NK-92 (cell line): Measurements from ENCODE around the gene FBXL13.
"Not testable (repeated sequence)": the region's sequence is repeated elsewhere in the genome, so short reads cannot be mapped to it uniquely, and the experiment has no call there.

ENCODE experiments used
- DNase-seq: peaks from one replicate; lab custom pipeline; 2025; ENCODE audit not compliant: unreplicated experiment; lab: John Stamatoyannopoulos, UW

The FBXL13 gene

GRCh38 chr7:102829075-102829474 is 245.5 kb downstream of the FBXL13 start:
- no peak for DNase-seq

DNA sequence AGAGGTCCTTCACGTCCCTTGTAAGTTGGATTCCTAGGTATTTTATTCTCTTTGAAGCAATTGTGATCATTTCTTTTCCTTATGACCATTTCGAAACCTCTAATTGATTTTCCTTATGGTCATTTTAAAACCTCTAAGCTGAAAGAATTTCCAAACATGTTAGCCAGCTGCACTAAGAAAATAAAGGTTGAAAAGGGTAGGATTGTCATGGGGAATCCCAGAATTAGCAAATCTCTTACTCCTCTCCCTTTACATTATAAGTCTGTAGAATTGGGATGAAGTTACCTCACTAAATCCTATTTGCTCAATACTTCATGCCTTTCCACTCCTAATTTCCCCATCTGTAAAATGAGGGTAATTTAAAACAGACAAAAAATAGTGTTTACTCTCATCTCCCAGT is 246.3 kb downstream of the FBXL13 start:
- DNase-seq = no peak

- no peak for DNase-seq
Measured at GRCh38 chr7:102823390-102824119, 251.0 kb downstream of the FBXL13 start.

DNA sequence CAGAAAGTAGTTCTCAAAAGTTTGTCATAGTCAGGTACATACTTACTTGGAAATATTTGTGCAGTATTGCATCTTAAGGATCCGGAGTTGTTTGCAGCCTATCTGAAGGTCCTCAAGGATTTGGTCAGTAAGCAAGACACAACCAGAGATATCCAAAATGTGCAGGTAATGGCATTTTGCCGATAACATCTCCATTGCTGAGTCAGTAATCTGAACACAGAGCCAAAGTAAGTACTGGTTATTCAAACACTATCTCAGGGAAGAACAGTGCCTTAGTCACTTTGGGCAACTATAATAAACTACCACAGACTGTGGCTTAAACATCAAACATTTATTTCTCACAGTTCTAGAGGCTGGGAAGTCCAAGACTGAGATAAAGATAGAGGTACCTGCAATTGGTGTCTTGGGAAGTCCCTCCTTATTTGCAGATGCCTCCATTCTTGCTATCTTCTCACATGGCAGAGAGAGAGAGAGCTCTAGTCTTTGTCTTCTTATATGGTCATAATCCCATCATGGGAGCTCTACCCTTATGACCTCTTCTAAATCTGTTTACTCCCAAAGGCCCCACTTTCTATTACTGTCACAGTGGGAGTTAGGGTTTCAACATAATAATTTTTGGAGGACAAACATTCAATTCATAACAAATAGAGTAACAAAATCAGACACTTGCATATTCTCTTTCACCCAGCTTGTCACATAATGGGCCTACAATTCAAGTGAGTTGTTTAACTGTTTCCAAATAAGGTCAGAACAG is 252.4 kb downstream of the FBXL13 start:
- no peak for DNase-seq

DNA sequence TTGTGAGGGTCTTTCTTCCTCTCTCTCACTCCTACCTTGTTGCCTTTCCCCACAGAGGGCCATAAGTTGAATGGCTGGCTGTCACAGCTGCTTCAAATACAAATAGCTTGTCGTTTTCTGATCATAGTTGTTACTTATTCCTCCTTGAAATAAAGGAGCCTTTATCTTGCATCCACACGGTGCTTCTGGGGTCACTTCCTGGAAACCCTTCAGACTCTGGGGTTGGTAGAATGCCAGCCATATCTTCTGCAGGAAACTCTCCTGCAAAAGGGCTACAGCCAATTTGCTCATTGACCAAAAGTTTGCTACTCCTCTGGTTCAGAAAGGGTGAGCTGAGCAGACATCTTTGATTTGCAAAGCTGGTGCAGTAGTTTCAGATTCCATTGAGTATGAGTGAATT is 255.4 kb downstream of the FBXL13 start:
- no peak for DNase-seq

DNA sequence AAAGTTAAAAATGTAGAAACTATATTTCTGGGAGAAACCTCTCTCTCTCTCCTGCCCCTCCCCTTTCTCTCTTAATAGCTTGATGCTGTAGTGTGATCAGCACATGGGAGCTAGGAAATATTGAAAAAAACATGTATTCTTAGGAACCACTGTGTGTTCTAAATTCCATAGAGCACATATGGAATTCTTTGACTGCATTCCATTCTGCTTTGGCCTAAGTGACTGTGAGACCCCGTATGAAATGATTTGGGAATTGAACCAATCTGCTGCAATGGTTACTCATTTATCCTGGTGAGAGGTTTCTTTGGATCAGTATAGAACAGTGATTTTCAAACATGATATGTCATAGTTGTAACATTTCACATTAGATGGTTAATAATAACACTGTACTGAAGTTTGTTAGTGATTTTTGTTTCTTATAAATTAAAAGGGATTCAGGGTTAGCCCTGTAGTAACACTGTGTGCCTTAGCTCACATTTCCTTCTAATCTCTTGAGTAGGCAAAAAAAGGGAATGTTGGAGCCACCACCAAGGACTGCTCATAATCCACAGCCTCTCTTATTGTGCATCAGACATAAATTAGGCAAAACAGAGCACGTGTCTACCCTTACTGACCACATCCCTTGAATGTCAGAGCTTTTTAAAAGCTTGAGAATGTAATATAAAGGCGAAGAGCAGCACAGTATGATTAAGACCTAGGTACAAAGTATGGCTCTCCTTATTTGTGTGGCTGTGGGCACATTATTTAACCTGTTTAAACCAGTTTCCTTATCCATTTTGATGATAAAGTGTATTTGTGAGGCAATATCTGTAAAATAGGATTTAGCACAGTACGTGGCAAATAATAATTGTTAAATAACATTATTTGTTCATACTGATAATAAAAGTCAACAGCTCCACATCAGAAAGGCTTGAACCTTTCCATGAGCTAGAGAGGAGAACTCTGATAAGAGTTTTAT is 256.7 kb downstream of the FBXL13 start:
- DNase-seq = no peak

GRCh38 chr7:102814025-102814471 is 260.5 kb downstream of the FBXL13 start:
- DNase-seq = no peak

DNA sequence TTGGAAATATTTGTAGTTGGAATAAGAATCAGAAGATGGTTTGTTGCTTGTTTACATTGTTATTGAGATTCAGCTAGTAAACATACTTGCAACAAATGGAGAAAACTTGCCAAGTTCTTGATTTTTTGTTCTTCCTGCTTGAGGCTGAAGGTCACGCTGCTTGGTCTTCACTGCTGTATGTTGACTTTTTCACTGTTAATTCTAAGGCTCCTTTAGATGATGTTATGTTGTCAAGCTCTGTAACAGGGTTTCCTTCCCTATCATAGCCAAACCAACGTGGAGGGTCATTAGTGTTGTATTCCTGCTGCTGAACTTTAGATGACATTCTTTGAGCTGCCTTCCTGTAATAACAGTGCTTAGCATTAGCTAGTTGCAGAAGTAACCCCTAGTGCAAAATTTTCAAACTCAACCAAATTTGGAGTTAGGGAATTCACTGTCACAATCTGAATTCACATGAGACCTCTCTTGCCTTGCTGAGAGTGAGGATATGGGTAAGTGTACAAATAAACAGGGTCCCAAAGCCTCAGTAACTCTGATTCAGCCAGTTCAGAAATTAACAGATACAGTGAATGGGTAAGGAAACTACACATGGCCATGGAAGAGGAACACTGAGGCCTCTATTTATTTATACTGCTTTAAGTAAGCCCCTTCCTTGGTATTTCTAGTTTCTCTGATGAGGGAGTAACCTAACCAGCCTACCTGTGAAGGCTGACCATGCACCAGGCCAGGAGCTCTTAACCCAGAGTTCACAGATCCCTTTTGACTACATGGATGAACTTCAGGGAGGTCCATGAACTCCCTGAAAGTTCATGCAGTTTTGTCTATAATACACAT is 261.2 kb downstream of the FBXL13 start:
- DNase-seq = no peak

DNA sequence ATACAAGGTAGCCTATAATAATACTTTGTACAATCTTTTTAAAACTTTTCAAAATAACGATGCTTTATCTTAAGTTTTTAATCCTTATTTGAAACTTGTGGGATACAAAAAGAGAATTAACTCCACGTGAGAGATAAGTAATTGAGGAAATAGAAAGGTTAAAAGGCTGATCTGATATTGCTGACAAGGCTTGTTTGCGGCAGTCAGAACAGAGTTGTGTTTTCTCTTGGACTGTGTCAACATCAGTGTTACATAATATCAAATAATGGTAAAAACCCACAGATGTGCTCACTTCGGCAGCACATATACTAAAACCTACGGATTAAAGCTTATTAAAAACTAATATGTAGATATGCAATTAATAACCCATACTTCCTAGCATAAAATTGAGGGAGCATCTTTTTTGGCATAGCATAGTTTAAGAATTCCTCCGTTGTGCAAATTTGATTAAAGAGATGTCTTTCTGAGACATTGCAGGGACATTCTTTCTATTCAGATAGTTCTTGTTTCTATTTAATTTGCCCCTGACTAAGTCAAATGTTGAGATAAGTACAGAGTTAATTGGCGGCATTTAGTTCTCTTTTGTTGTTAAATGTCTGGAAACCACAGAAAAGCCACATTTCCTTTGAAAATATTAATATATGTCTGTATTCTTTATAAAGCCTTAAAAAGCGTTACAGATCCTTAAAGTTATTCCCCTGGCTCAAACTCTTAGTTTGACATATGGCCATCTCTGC is 262.5 kb downstream of the FBXL13 start:
- DNase-seq = no peak

DNA sequence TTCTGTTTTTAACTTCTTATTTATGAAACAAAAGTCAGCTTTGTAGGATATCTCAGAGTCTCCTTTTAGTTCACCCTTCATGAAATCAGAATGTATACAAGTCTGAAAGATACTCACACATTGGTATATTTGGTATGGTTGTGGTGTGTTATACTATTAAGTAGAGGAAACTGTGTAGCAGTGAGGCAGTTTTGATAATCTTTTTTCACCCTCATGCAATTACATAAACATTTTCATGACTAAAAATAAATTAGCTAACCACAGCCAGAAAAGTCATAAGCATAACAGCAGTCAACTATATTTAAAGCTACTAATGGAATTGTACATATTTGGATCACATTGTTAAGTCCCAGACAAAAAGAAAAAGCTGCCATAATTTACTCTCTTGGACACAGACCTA is 263.7 kb downstream of the FBXL13 start:
- DNase-seq = no peak

- no peak for DNase-seq
Measured at GRCh38 chr7:102806613-102807012, 268.0 kb downstream of the FBXL13 start.

GRCh38 chr7:102795987-102796595 is 278.5 kb downstream of the FBXL13 start:
- not testable (repeated sequence) for DNase-seq

GRCh38 chr7:102794567-102794966 is 280.0 kb downstream of the FBXL13 start:
- DNase-seq = not testable (repeated sequence)

DNA sequence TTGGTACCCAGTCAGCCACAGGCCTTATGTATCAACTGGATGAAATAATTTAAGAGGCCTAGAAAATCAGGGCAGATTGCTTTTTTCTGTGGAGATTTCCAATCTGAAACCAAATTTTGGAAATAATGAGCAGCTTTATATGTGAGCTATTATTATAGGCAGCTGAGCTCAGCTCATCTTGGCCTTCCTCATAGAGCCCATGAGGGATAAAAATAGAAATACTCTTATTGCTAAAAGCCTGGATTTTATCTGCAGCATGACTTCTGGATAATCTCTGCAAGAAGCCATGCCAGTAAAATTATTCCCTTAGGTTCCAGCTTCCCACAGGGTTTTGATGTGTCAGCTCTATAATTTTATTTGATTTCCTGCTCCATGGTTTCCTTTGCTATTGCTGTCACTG is 282.8 kb downstream of the FBXL13 start:
- DNase-seq = not testable (repeated sequence)

DNA sequence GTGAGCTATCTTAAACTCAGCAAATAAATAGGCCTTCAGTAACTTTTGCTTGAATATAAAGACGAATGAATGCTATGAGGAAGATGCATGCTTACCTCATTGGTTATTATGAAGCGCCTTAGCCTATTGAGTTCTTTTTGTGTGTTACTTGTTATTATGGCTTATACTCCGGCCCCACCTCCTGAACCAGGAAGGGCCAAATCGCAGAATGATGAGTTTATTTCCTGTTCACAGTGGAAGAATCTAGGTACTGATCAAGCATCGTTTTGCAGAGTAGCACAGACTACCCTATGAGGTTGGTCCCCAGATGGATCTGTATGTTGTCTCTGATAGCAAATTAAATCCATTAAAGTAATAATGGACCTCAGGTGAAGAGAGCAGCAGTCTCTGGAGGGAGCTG is 283.2 kb downstream of the FBXL13 start:
- DNase-seq = not testable (repeated sequence)

DNA sequence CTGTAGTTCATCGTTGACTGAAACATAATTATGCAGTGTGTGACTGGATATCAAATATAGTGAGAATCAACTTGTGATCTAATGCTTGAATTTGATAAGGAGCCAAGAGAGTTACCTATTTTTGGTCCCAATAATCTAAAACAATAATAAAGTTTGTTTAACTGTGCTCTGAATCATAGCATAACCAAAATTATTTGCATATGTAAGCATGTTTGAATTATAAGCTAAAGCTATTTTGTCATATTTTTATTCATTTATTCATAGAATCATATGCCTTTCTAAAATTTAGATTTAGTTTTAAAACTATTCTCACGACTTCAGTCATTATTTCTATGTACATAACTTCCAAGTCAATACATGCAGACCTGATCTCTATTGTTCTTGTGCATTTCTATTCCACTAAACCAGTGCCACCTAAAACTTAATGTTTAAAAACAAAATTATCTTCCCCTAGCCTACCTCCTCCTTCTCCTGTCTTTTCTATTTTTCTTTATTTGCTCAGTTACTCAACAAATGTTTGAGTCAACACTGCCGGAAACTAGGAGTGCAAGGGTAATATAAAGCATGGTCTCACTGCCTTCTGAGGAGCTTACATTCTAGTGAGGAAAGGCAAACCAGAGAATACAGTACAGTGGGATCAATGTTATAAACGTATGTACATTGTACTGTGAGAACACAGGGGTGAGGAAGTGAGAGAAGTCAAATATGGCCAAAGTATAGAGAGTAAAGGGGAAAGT is 284.1 kb downstream of the FBXL13 start:
- not testable (repeated sequence) for DNase-seq

DNA sequence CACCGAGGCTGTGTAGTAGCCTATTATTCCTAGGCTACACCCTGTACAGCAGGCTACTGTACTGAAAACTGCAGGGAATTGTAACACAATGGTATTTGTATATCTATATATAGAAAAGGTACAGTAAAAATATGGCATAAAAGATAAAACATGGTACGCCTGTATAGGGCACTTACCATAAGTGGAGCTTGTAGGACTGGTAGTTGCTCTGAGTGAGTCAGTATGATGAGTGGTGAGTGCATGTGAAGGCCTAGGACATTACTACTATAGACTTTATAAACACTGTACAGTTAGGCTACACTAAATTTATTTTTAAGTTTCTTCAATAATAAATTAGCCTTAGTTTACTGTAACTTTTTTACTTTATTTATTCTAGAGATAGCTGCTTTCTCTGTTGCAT is 285.8 kb downstream of the FBXL13 start:
- not testable (repeated sequence) for DNase-seq

DNA sequence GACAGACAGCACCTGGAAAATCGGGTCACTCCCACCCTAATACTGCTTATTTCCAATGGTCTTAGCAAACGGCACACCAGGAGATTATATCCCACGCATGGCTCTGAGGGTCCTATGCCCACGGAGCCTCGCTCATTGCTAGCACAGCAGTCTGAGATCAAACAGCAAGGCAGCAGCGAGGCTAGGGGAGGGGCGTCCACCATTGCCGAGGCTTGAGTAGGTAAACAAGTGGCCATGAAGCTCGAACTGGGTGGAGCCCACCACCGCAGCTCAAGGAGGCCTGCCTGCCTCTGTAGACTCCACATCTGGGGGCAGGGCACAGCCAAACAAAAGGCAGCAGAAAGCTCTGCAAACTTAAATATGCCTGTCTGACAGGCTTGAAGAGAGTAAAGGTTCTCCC is 293.7 kb downstream of the FBXL13 start:
- DNase-seq = not testable (repeated sequence)

- DNase-seq = not testable (repeated sequence)
Measured at GRCh38 chr7:102778663-102779062, 295.9 kb downstream of the FBXL13 start.
